Esophagus squamous epithelium (tissue), 5 donors: ENCODE results near the gene ALDH1L1. TPM values are rescaled to one million over a fixed set of nuclear protein-coding genes. Genes with fewer than 3 reads are reported as not detected.

ENCODE experiments used
- DNase-seq: peaks from one replicate; lab custom pipeline; 2025; lab: John Stamatoyannopoulos, UW
- H3K27ac ChIP-seq, 4 donors: fragments of 200-600 bp; sonication (generic); one replicate each; pipeline ENCODE4 v1.5.1; 2016 to 2019; ENCODE audit warnings: mild to moderate bottlenecking in 1 of 4
- H3K27me3 ChIP-seq, 4 donors: fragments of 200-600 bp; sonication (generic); 1 replicate in 3 of 4; 2 replicates in 1 of 4; pipeline versions ENCODE4 v1.5.1 to v1.6.0; 2017 to 2021; ENCODE audit warnings: antibody characterized with exemption in 1 of 4
- H3K36me3 ChIP-seq, 3 donors: fragments of 200-600 bp; sonication (generic); one replicate each; pipeline ENCODE4 v1.5.1; 2016 to 2019
- H3K4me1 ChIP-seq, 3 donors: fragments of 200-600 bp; sonication (generic); one replicate each; pipeline ENCODE4 v1.5.1; 2017 to 2019
- H3K4me3 ChIP-seq, 4 donors: fragments of 200-600 bp; sonication (generic); 1 replicate in 3 of 4; 2 replicates in 1 of 4; pipeline ENCODE4 v1.5.1; 2016 to 2019; ENCODE audit warnings: mild to moderate bottlenecking in 2 of 4, moderate library complexity in 1 of 4
- H3K9me3 ChIP-seq, 3 donors: fragments of 200-600 bp; sonication (generic); one replicate each; pipeline ENCODE4 v1.5.1; 2016 to 2019
- POLR2A ChIP-seq, 4 donors: fragments of 450-650 bp; IDR thresholded peaks; one replicate each; pipeline ENCODE4 v1.6.1; 2017; ENCODE audit warnings: antibody characterized with exemption in 4 of 4, mild to moderate bottlenecking in 4 of 4, moderate library complexity in 3 of 4
- WGBS, 2 donors: methylation state at CpG; one replicate each; pipeline ENCODE4 v1.1.5; 2018; 5-methylcytosine and 5-hydroxymethylcytosine counted together
- intact Hi-C: fragments of 100-400 bp; cut with DNase I; formaldehyde crosslinking; loops from one replicate; pipeline ENCODE4 v1.15.0; 2022
- total RNA-seq, 4 donors: library from RNA; depleted of rRNA; stranded (reverse); fragments of >200 nt; gene quantifications; one replicate each; pipeline ENCODE4 v1.1.0, GENCODE V29; 2016
- TF ChIP-seq, protein P1 (sequence below), 6 experiments: fragments of 450-650 bp in 4 of 6; fragments of 200-600 bp in 2 of 6; sonication (generic) in 2 of 6; IDR thresholded peaks; one replicate each; pipeline ENCODE4 v1.5.1; 2016 to 2019; ENCODE audit warnings: antibody characterized with exemption in 6 of 6, mild to moderate bottlenecking in 4 of 6, moderate library complexity in 4 of 6
- donor health status: DM: yes; HTN: yes; CAD: no.

Gene ALDH1L1
- total RNA-seq, 4 donors from 2014 or later = 1.6 to 19.3 (median 4.4) TPM

GRCh38 chr3:126208182-126208581, 27.8 kb upstream of the ALDH1L1 start:
- Histone ChIP-seq H3K9me3 (no peaks in the 10 kb centered on the region), H3K4me1 (peaks cover 6 to 38% (median 9%) of the 10 kb centered on the region in 3 donors), H3K4me3 (no peak overlapping the region), H3K27me3 (peaks cover 0 to 28% (median 0%) of the 10 kb centered on the region in 4 donors), H3K36me3 (no peaks in the 10 kb centered on the region), H3K27ac (no peak overlapping the region)
- TF ChIP-seq, protein P1, sequence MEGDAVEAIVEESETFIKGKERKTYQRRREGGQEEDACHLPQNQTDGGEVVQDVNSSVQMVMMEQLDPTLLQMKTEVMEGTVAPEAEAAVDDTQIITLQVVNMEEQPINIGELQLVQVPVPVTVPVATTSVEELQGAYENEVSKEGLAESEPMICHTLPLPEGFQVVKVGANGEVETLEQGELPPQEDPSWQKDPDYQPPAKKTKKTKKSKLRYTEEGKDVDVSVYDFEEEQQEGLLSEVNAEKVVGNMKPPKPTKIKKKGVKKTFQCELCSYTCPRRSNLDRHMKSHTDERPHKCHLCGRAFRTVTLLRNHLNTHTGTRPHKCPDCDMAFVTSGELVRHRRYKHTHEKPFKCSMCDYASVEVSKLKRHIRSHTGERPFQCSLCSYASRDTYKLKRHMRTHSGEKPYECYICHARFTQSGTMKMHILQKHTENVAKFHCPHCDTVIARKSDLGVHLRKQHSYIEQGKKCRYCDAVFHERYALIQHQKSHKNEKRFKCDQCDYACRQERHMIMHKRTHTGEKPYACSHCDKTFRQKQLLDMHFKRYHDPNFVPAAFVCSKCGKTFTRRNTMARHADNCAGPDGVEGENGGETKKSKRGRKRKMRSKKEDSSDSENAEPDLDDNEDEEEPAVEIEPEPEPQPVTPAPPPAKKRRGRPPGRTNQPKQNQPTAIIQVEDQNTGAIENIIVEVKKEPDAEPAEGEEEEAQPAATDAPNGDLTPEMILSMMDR (IDR thresholded peaks at IDR 0.05) = no peak
- TF ChIP-seq POLR2A (IDR thresholded peaks at IDR 0.05) = no peak
- intact Hi-C loops = no loop called here
- 64 to 66% methylated on average over 2 of the region's 2 CpGs for WGBS, 2 donors
- DNase-seq = no peak

DNA sequence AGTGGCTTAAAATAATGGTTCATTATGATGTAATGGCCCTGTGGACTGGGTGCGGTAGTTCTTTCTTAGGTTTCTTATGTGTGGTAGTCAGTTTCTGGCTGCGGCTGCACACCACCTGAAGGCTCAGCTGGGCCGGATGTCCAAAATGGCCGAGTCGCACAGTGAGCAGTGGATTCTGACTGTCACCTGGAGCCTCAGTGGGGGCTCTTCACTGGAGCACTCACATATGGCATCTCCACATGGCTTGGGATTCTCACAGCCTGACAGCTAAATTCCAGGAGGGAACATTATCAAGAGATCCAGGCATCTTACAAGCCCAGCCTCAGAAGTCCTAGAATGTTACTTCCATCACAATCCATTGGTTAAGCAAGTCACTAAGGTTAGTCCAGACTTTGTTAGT, 26.8 kb upstream of the ALDH1L1 start:
- peak overlapping the region in 1 of 4 donors; percentile 42 for H3K27ac ChIP-seq
- intact Hi-C loops = no loop called here
- WGBS, 2 donors = 80 to 83% methylated on average over 5 of the region's 5 CpGs
- no peaks in the 10 kb centered on the region for H3K9me3 ChIP-seq
- H3K4me1 ChIP-seq = peaks cover 0 to 29% (median 5%) of the 10 kb centered on the region in 3 donors
- no peak for DNase-seq
- peaks cover 0 to 18% (median 0%) of the 10 kb centered on the region in 4 donors for H3K27me3 ChIP-seq
- no peak for TF ChIP-seq POLR2A (IDR thresholded peaks at IDR 0.05)
- TF ChIP-seq, protein P1 (IDR thresholded peaks at IDR 0.05) = no peak
- no peaks in the 10 kb centered on the region for H3K36me3 ChIP-seq
- H3K4me3 ChIP-seq = no peak overlapping the region

- 54 to 63% methylated on average over 3 of the region's 3 CpGs for whole genome bisulfite sequencing, 2 donors
- Histone ChIP-seq H3K4me1 (peaks cover 0 to 29% (median 5%) of the 10 kb centered on the region in 3 donors), H3K27ac (peak overlapping the region in 2 of 4 donors; percentile 36 to 42), H3K9me3 (no peaks in the 10 kb centered on the region), H3K36me3 (no peaks in the 10 kb centered on the region), H3K4me3 (no peak overlapping the region), H3K27me3 (peaks cover 0 to 13% (median 0%) of the 10 kb centered on the region in 4 donors)
- TF ChIP-seq, protein P1 (IDR thresholded peaks at IDR 0.05) = no peak
- no peak for TF ChIP-seq POLR2A (IDR thresholded peaks at IDR 0.05)
- intact Hi-C loops = no loop called here
- DNase-seq = no peak
These were observed 25.6 kb upstream of the ALDH1L1 start for GRCh38 chr3:126205717-126206655.

GRCh38 chr3:126202680-126203079, 22.3 kb upstream of the ALDH1L1 start:
- H3K9me3 ChIP-seq = no peaks in the 10 kb centered on the region
- no peak overlapping the region for H3K27ac ChIP-seq
- intact Hi-C loops = no loop called here
- DNase-seq = no peak
- 49 to 59% methylated on average over 4 of the region's 4 CpGs for WGBS, 2 donors
- peaks cover 0 to 8% (median 0%) of the 10 kb centered on the region in 4 donors for H3K27me3 ChIP-seq
- H3K4me3 ChIP-seq = no peak overlapping the region
- TF ChIP-seq, protein P1 (IDR thresholded peaks at IDR 0.05) = no peak
- no peak for TF ChIP-seq POLR2A (IDR thresholded peaks at IDR 0.05)
- peaks cover 0 to 16% (median 0%) of the 10 kb centered on the region in 3 donors for H3K4me1 ChIP-seq
- H3K36me3 ChIP-seq = no peaks in the 10 kb centered on the region

GRCh38 chr3:126202276-126202675, 21.9 kb upstream of the ALDH1L1 start:
- intact Hi-C loops = no loop called here
- H3K4me3 ChIP-seq = no peak overlapping the region
- WGBS, 2 donors = 72 to 74% methylated on average over 3 of the region's 3 CpGs
- H3K27me3 ChIP-seq = peaks cover 0 to 8% (median 0%) of the 10 kb centered on the region in 4 donors
- H3K36me3 ChIP-seq = no peaks in the 10 kb centered on the region
- no peak for DNase-seq
- peaks cover 0 to 12% (median 0%) of the 10 kb centered on the region in 3 donors for H3K4me1 ChIP-seq
- TF ChIP-seq, protein P1 (IDR thresholded peaks at IDR 0.05) = no peak
- TF ChIP-seq POLR2A (IDR thresholded peaks at IDR 0.05) = no peak
- no peaks in the 10 kb centered on the region for H3K9me3 ChIP-seq
- no peak overlapping the region for H3K27ac ChIP-seq
